CD4-positive, alpha-beta T cell treated with Interleukin-15 for 1 hour (primary cell): Measurements from ENCODE around the gene B4GAT1.
"Not testable (repeated sequence)": the region's sequence is repeated elsewhere in the genome, so short reads cannot be mapped to it uniquely, and the experiment has no call there.

Source experiments
- DNase-seq: peaks from one replicate; pipeline ENCODE4 v3.0.0-alpha.2; 2020

B4GAT1 gene

GRCh38 chr11:66347425-66348276 lies at the start of gene B4GAT1:
Gene B4GAT1 (minus strand): TSS chr11:66347629. CDS start chr11:66347545, 84 bp downstream.
- peak; percentile 87 for DNase-seq

- no peak for DNase-seq
These were observed 46.5 kb upstream of the B4GAT1 start for GRCh38 chr11:66393954-66394353.

- no peak for DNase-seq
These were observed 43.9 kb upstream of the B4GAT1 start for GRCh38 chr11:66391322-66391721.

GRCh38 chr11:66388780-66389386 lies 41.5 kb upstream of the B4GAT1 start:
- peak; percentile 71 for DNase-seq

GRCh38 chr11:66386171-66387069 lies 39.0 kb upstream of the B4GAT1 start:
- peak; percentile 79 for DNase-seq

- not testable (repeated sequence) for DNase-seq
These were observed 36.9 kb upstream of the B4GAT1 start for GRCh38 chr11:66384316-66384715.

GRCh38 chr11:66380264-66380663 lies 32.8 kb upstream of the B4GAT1 start:
- not testable (repeated sequence) for DNase-seq

- not testable (repeated sequence) for DNase-seq
These were observed 26.4 kb upstream of the B4GAT1 start for GRCh38 chr11:66373690-66374287.

- no peak for DNase-seq
These were observed 25.8 kb upstream of the B4GAT1 start for GRCh38 chr11:66373265-66373664.

GRCh38 chr11:66371627-66372415 lies 24.4 kb upstream of the B4GAT1 start, which contains the start of gene SLC29A2:
Gene SLC29A2 (minus strand): TSS chr11:66371760. CDS start chr11:66371591, 169 bp downstream.
- peak; percentile 85 for DNase-seq

GRCh38 chr11:66369073-66369894 lies 21.9 kb upstream of the B4GAT1 start:
- no peak for DNase-seq

- no peak for DNase-seq
These were observed 21.1 kb upstream of the B4GAT1 start for GRCh38 chr11:66368484-66368883.

GRCh38 chr11:66367561-66368312 lies 20.3 kb upstream of the B4GAT1 start:
- no peak for DNase-seq

- no peak for DNase-seq
These were observed 19.5 kb upstream of the B4GAT1 start for GRCh38 chr11:66366844-66367477.

GRCh38 chr11:66365711-66366619 lies 18.5 kb upstream of the B4GAT1 start:
- DNase-seq, result no peak

GRCh38 chr11:66365166-66365565 lies 17.7 kb upstream of the B4GAT1 start:
- DNase-seq, result no peak

- peak; percentile 49 for DNase-seq
These were observed 16.5 kb upstream of the B4GAT1 start for GRCh38 chr11:66363805-66364535.

- DNase-seq, result no peak
These were observed 15.8 kb upstream of the B4GAT1 start for GRCh38 chr11:66363187-66363601.
